GM18519 (cell line): ENCODE results near the gene SLC30A3.
"Not testable (repeated sequence)": the region's sequence is repeated elsewhere in the genome, so short reads cannot be mapped to it uniquely, and the experiment has no call there.

Experiments
- ATAC-seq: cut with Tn5 transposase; IDR thresholded peaks from one replicate; pipeline ENCODE4 v1.9.1; 2021; ENCODE audit warnings: mild to moderate bottlenecking, moderate library complexity; ENCODE audit not compliant: unreplicated experiment, low FRiP score

The SLC30A3 gene

GRCh38 chr2:27262379-27263286, at the start of gene SLC30A3:
Gene SLC30A3, minus strand, starts transcription at chr2:27263047. Its CDS starts 141 bp downstream, at chr2:27262906.
- ATAC-seq: no peak

GRCh38 chr2:27312152-27312551, 49.3 kb upstream of the SLC30A3 start:
- ATAC-seq: no peak

- ATAC-seq: no peak
Observed at GRCh38 chr2:27309651-27310050, 46.8 kb upstream of the SLC30A3 start.

GRCh38 chr2:27308359-27308881, 45.6 kb upstream of the SLC30A3 start, which contains the start of gene UCN:
Gene UCN, minus strand, starts transcription at chr2:27308445. Its CDS starts 550 bp downstream, at chr2:27307895.
- no peak for ATAC-seq

GRCh38 chr2:27307545-27308358, 44.9 kb upstream of the SLC30A3 start:
- no peak for ATAC-seq

GRCh38 chr2:27307287-27307544, 44.4 kb upstream of the SLC30A3 start:
- ATAC-seq: no peak

- ATAC-seq: no peak
Observed at GRCh38 chr2:27306573-27307286, 43.9 kb upstream of the SLC30A3 start.

GRCh38 chr2:27306136-27306535, 43.3 kb upstream of the SLC30A3 start:
- ATAC-seq: no peak

GRCh38 chr2:27305516-27305915, 42.7 kb upstream of the SLC30A3 start:
- no peak for ATAC-seq

- ATAC-seq: no peak
Observed at GRCh38 chr2:27304488-27305240, 41.8 kb upstream of the SLC30A3 start.

- ATAC-seq: no peak
Observed at GRCh38 chr2:27303093-27304025, 40.5 kb upstream of the SLC30A3 start.

- not testable (repeated sequence) for ATAC-seq
Observed at GRCh38 chr2:27300606-27301005, 37.8 kb upstream of the SLC30A3 start.

- no peak for ATAC-seq
Observed at GRCh38 chr2:27298391-27299080, 35.7 kb upstream of the SLC30A3 start.

- no peak for ATAC-seq
Observed at GRCh38 chr2:27297195-27297594, 34.3 kb upstream of the SLC30A3 start.

- ATAC-seq: no peak
Observed at GRCh38 chr2:27296481-27296880, 33.6 kb upstream of the SLC30A3 start.

GRCh38 chr2:27294928-27295327, 32.1 kb upstream of the SLC30A3 start:
- ATAC-seq: no peak

- ATAC-seq: no peak
Observed at GRCh38 chr2:27291865-27292264, 29.0 kb upstream of the SLC30A3 start.

- no peak for ATAC-seq
Observed at GRCh38 chr2:27290549-27290948, 27.7 kb upstream of the SLC30A3 start.
